ENCODE results near the gene PTTG1IP2.

- TF ChIP-seq NFYB (IDR thresholded peaks at IDR 0.05; ENCODE audit: extremely low read depth, insufficient read length) (no peak), E2F6 (IDR thresholded peaks at IDR 0.05; ENCODE audit: borderline replicate concordance in 1 of 2, extremely low read depth in 1 of 2, insufficient read depth in 1 of 2, insufficient read length in 1 of 2, low read depth in 1 of 2, low read length in 1 of 2, poor library complexity in 1 of 2, severe bottlenecking in 1 of 2) (no peak), RNF2 (IDR thresholded peaks at IDR 0.05) (no peak), MAX (CRISPR knock-in tag; IDR thresholded peaks at IDR 0.05) (no peak), SP1 (CRISPR knock-in tag; IDR thresholded peaks at IDR 0.05) (no peak), SAFB2 (IDR thresholded peaks at IDR 0.05; ENCODE audit: borderline replicate concordance, low read depth, low read length, severe bottlenecking) (no peak), SMARCB1 (IDR thresholded peaks at IDR 0.05; ENCODE audit: insufficient read length, low read depth) (no peak), YBX1 (IDR thresholded peaks at IDR 0.05) (no peak), BCL6 (CRISPR knock-in tag; IDR thresholded peaks at IDR 0.05) (no peak)
Observed at GRCh38 chr7:90552521-90552920, 83.1 kb downstream of the PTTG1IP2 start.
